GM12878 (cell line): Measurements from ENCODE around the gene KCNK4. TPM values are rescaled to one million over a fixed set of nuclear protein-coding genes. Genes with fewer than 3 reads are reported as not detected.
A peak's percentile ranks its signal among the peaks of the same experiment; 100 is the strongest.

ENCODE experiments used
- ATAC-seq: fragments of 200-7000 bp; cut with Tn5 transposase; 3 replicates; pipeline ENCODE4 v1.9.1; 2020; ENCODE audit warnings: mild to moderate bottlenecking, moderate library complexity
- BruUV-seq: library from RNA; stranded (reverse); fragments of 400-500 nt; replicated peaks from 2 replicates; lab custom pipeline; 2021; lab: Mats Ljungman, UMichigan
- CTCF ChIA-PET: fragments of 300-600 bp; sonication (Branson Sonifier 250); formaldehyde crosslinking; extraction: SDS; loops from one replicate; lab custom pipeline; 2021; ENCODE audit warnings: inconsistent platforms; lab: Yijun Ruan, JAX
- POLR2A ChIA-PET: fragments of 350-600 bp; formaldehyde crosslinking; extraction: SDS; loops from one replicate; lab custom pipeline; 2021; ENCODE audit warnings: inconsistent platforms; lab: Charles Lee
- RAD21 ChIA-PET: fragments of 300-600 bp; sonication (Branson Sonifier 250); formaldehyde crosslinking; loops from one replicate; lab custom pipeline; 2023; ENCODE audit warnings: antibody characterized with exemption; ENCODE audit not compliant: unreplicated experiment; lab: Charles Lee
- SMC1A ChIA-PET: fragments of 300-600 bp; sonication (Branson Sonifier 250); formaldehyde crosslinking; loops from one replicate; lab custom pipeline; 2023; ENCODE audit not compliant: unreplicated experiment, uncharacterized antibody; lab: Charles Lee
- DNase-seq: peaks from one replicate; pipeline ENCODE4 v3.0.0-alpha.2; 2011; ENCODE audit warnings: low read depth, low spot score
- FAIRE-seq: peaks from 3 replicates; lab custom pipeline; 2011; peaks lifted over from hg19 to GRCh38; lab: Jason Lieb, UNC
- H2AFZ ChIP-seq: 2 replicates; pipeline ENCODE4 v1.6.0; 2011; ENCODE audit warnings: low read depth, low read length, control low read depth; ENCODE audit not compliant: control insufficient read depth
- H3K27ac ChIP-seq: 2 replicates; pipeline ENCODE4 v1.5.1; 2011; ENCODE audit warnings: control low read depth; ENCODE audit not compliant: control insufficient read depth, insufficient read depth
- H3K27me3 ChIP-seq, 2 experiments: replicated peaks in 1 of 2; 2 replicates each; pipeline versions ENCODE4 v1.6.0 to v1.6.1; 2011; ENCODE audit warnings: low read length in 1 of 2; ENCODE audit not compliant: control insufficient read depth in 2 of 2, insufficient read depth in 2 of 2
- H3K36me3 ChIP-seq, 2 experiments: 2 replicates each; pipeline ENCODE4 v1.5.1; 2011; ENCODE audit warnings: low read length in 1 of 2; ENCODE audit not compliant: control insufficient read depth in 2 of 2, insufficient read depth in 2 of 2
- H3K4me1 ChIP-seq: 2 replicates; pipeline ENCODE4 v1.6.1; 2011; ENCODE audit warnings: mild to moderate bottlenecking, low read length, moderate library complexity, mixed read lengths; ENCODE audit not compliant: control insufficient read depth, insufficient read depth
- H3K4me2 ChIP-seq: 2 replicates; pipeline ENCODE4 v1.6.0; 2011; ENCODE audit warnings: control low read depth; ENCODE audit not compliant: control insufficient read depth, insufficient read depth
- H3K4me3 ChIP-seq: fragments of 200-600 bp; sonication (generic); 2 replicates; pipeline ENCODE4 v1.5.1; 2016
- H3K79me2 ChIP-seq: 2 replicates; pipeline ENCODE4 v1.6.0; 2011; ENCODE audit warnings: low read length; ENCODE audit not compliant: control insufficient read depth, insufficient read depth
- H3K9ac ChIP-seq: 2 replicates; pipeline ENCODE4 v1.8.0; 2011; ENCODE audit warnings: low read length, control low read depth, mixed read lengths; ENCODE audit not compliant: control insufficient read depth, insufficient read depth
- H3K9me3 ChIP-seq: replicated peaks from 3 replicates; pipeline ENCODE4 v1.5.1; 2011; ENCODE audit warnings: mild to moderate bottlenecking, low read length; ENCODE audit not compliant: control insufficient read depth, insufficient read depth
- H4K20me1 ChIP-seq: 2 replicates; pipeline ENCODE4 v1.6.0; 2011; ENCODE audit not compliant: control insufficient read depth, insufficient read depth
- ASH2L ChIP-seq: fragments of 300-600, 200-600 bp; sonication (generic); IDR thresholded peaks from 2 replicates; pipeline ENCODE4 v1.6.1; 2017; ENCODE audit warnings: low read depth, mild to moderate bottlenecking, borderline replicate concordance
- BHLHE40 ChIP-seq, 2 experiments: fragments of 450-650 bp in 1 of 2; IDR thresholded peaks; 2 replicates each; pipeline ENCODE4 v1.6.1; 2011 to 2017; ENCODE audit warnings: low read depth in 2 of 2, borderline replicate concordance in 1 of 2, improper control_type of control experiment in 1 of 2, low read length in 1 of 2, mild to moderate bottlenecking in 1 of 2
- CEBPB ChIP-seq, 2 experiments: fragments of 150-350 bp in 1 of 2; IDR thresholded peaks; 2 replicates each; pipeline ENCODE4 v1.6.1; 2012 to 2014; ENCODE audit warnings: low read depth in 2 of 2, low read length in 2 of 2, borderline replicate concordance in 1 of 2, inconsistent platforms in 1 of 2
- CREB1 ChIP-seq: IDR thresholded peaks from 2 replicates; pipeline ENCODE4 v1.6.1; 2012; ENCODE audit warnings: low read depth, mild to moderate bottlenecking, inconsistent platforms
- EGR1 ChIP-seq, 2 experiments: IDR thresholded peaks; 1 replicate in 1 of 2; 2 replicates in 1 of 2; pipeline ENCODE4 v1.6.1; 2011 to 2012; ENCODE audit warnings: low read depth in 2 of 2, low read length in 2 of 2, borderline replicate concordance in 1 of 2, mild to moderate bottlenecking in 1 of 2, moderate library complexity in 1 of 2
- IKZF1 ChIP-seq: fragments of 450-650 bp; conservative IDR thresholded peaks from 2 replicates; pipeline ENCODE4 v1.6.1; 2017; ENCODE audit warnings: antibody characterized with exemption, mild to moderate bottlenecking
- NFIC ChIP-seq: IDR thresholded peaks from 2 replicates; pipeline ENCODE4 v1.6.1; 2012; ENCODE audit warnings: low read depth, mild to moderate bottlenecking, inconsistent platforms, low read length, moderate library complexity
- NR2C1 ChIP-seq: fragments of 450-650 bp; IDR thresholded peaks from 2 replicates; pipeline ENCODE4 v1.6.1; 2017; ENCODE audit warnings: antibody characterized with exemption, mild to moderate bottlenecking, moderate library complexity
- PML ChIP-seq: IDR thresholded peaks from 2 replicates; pipeline ENCODE4 v1.6.1; 2012; ENCODE audit warnings: low read length, inconsistent platforms
- POU2F2 ChIP-seq: IDR thresholded peaks from 3 replicates; pipeline ENCODE4 v1.6.1; 2011; ENCODE audit warnings: low read depth, mild to moderate bottlenecking, low read length, borderline replicate concordance
- SIN3A ChIP-seq: IDR thresholded peaks from 2 replicates; pipeline ENCODE4 v1.6.1; 2012; ENCODE audit warnings: low read depth, low read length, improper control_type of control experiment
- SMARCA5 ChIP-seq: fragments of 450-650 bp; IDR thresholded peaks from 2 replicates; pipeline ENCODE4 v1.6.1; 2017; ENCODE audit warnings: mild to moderate bottlenecking
- TCF12 ChIP-seq: IDR thresholded peaks from 2 replicates; pipeline ENCODE4 v1.6.1; 2011; ENCODE audit warnings: low read depth, mild to moderate bottlenecking, low read length
- WGBS: methylation state at CpG from one replicate; pipeline ENCODE4 v1.1.6; 2016; ENCODE audit warnings: low lambda C conversion rate; ENCODE audit not compliant: insufficient replicate concordance, insufficient coverage; ENCODE audit errors: missing lambda C conversion rate; 5-methylcytosine and 5-hydroxymethylcytosine counted together
- in situ Hi-C: fragments of 300-500 bp; cut with MboI; formaldehyde crosslinking; loops from 9 replicates; pipeline ENCODE4 v1.14.3; 2018; ENCODE audit warnings: mixed read lengths
- intact Hi-C: fragments of 100-400 bp; cut with micrococcal nuclease; formaldehyde crosslinking; loops from one replicate; pipeline ENCODE4 v1.14.2; 2022; ENCODE audit not compliant: unreplicated experiment
- polyA plus RNA-seq, 11 experiments: library from polyadenylated mRNA; depleted of rRNA in 4 of 11; unstranded in 6 of 11; stranded (reverse) in 5 of 11; fragments of >200 nt; fragmentation: Nextera tagmentation in 4 of 11; fragmentation: Illumina TruSeq in 1 of 11; extraction: Ambion mirVana in 4 of 11; extraction: Trizol in 1 of 11; gene quantifications; 1 replicate in 1 of 11; 2 replicates in 10 of 11; pipeline versions ENCODE4 v1.2.1 to v1.2.3, GENCODE V29; 2011 to 2016; ENCODE audit warnings: inconsistent platforms in 2 of 11, missing spikeins in 2 of 11, low read depth in 1 of 11
- total RNA-seq, 4 experiments: library from RNA; depleted of rRNA in 3 of 4; stranded (reverse); fragments of >200 nt in 3 of 4; fragmentation: Illumina TruSeq in 1 of 4; extraction: Trizol in 1 of 4; gene quantifications; 2 replicates each; pipeline versions ENCODE4 v1.2.1 to v1.2.3, GENCODE V29; 2013 to 2021
- TF ChIP-seq, protein P1 (sequence below): fragments of 450-650 bp; IDR thresholded peaks from 2 replicates; pipeline ENCODE4 v1.6.1; 2016; ENCODE audit warnings: mild to moderate bottlenecking, moderate library complexity, borderline replicate concordance
- TF ChIP-seq, protein P2 (sequence below): fragments of 450-650 bp; formaldehyde crosslinking; IDR thresholded peaks from 2 replicates; pipeline ENCODE4 v1.5.0; 2022; ENCODE audit warnings: mild to moderate bottlenecking, missing genetic modification characterization

KCNK4 gene
- total and polyA plus RNA-seq, 10 of the 15 experiments (the other 5 are each of a cell fraction or from before 2014, with no cell fraction given) = 0.04 TPM; not detected in 9

DNA sequence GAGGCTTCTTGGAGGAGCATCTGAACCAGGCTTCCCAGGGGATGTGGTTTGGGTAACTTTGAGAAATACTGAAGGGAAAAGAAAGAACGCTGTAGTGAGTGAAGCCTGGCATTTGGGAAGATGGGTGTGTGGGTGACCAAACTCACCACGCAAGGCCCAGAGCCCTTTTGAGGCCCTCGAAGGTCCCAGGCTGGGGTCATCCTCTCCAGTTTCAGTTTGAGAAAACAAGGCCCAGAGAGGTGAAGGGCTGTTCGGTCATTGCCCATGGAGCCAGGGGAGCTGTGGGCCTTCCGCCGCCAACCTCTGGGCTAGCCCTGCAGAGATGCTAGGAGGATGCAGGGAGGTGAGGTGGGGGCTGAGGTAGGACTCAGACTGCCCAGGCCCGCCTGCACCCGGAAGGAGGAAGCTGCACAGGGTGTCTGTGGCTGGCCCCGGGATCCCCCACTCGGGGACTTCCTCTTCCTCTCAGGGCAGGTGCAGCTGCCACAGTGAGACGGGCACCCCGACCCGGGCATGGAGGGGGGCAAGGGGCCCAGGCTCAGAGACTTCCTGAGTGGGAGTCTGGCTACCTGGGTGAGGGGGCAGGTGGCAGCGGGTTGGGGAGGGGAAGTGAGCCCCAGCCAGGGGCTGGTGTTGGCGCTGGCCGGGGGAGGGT lies 48.8 kb downstream of the KCNK4 start, which contains the start of gene CCDC88B:
Gene CCDC88B, plus strand, starts transcription at position 451 of the 655 bp plus-strand sequence. Its CDS starts 63 bp downstream, at position 514.
- BruUV-seq = no TSS peak
- Histone ChIP-seq H3K4me3 (peak within 1 kb of the TSS; percentile 90), H3K79me2 (peaks cover 24% of the 10 kb centered on the region), H3K36me3 (peaks cover 8 to 11% of the 10 kb centered on the region in 2 experiments; a peak in 3 of 4 replicates), H3K27me3 (no peaks in the 10 kb centered on the region), H4K20me1 (no peaks in the 10 kb centered on the region; the same call in 1 of the 2 replicates), H3K4me2 (peak within 1 kb of the TSS; percentile 100), H2AFZ (peak within 1 kb of the TSS; percentile 49), H3K9ac (peak within 1 kb of the TSS; percentile 78), H3K27ac (peak within 1 kb of the TSS; percentile 77), H3K4me1 (peaks cover 27% of the 10 kb centered on the region), H3K9me3 (no peaks in the 10 kb centered on the region)
- peak; percentile 93 for FAIRE-seq
- WGBS = 0% methylated on average over 16 of the region's 16 CpGs
- no peak for DNase-seq
- SMC1A ChIA-PET = interaction anchor here (0.8 to 3.9 kb wide), 3 partner anchors 8 to 22 kb away, joined by 3 to 28 read pairs (median 6); partner anchors contain the start of genes PRDX5 and TRMT112
- CTCF ChIA-PET = interaction anchor here (0.6 to 14.7 kb wide), 8 partner anchors 8 to 299 kb away, joined by 3 to 228 read pairs (median 8); partner anchors contain the start of genes ESRRA, PRDX5 and TRMT112
- in situ Hi-C loops = no loop called here
- POLR2A ChIA-PET = interaction anchor here (0.8 to 4.6 kb wide), 7 partner anchors 9 to 133 kb away, joined by 3 to 37 read pairs (median 5); partner anchors contain the start of genes ESRRA, FERMT3, PRDX5 and TRMT112
- RAD21 ChIA-PET = interaction anchor here (0.6 to 3.9 kb wide), 4 partner anchors 8 to 30 kb away, joined by 3 to 53 read pairs (median 24); partner anchors contain the start of genes PRDX5 and TRMT112
- intact Hi-C loops = loop anchor here (1.0 kb wide), 2 partner anchors 23 to 35 kb away; partner anchors contain the start of genes ESRRA and TRMT112
- ATAC-seq = peak; percentile 81
- TF ChIP-seq, protein P1, sequence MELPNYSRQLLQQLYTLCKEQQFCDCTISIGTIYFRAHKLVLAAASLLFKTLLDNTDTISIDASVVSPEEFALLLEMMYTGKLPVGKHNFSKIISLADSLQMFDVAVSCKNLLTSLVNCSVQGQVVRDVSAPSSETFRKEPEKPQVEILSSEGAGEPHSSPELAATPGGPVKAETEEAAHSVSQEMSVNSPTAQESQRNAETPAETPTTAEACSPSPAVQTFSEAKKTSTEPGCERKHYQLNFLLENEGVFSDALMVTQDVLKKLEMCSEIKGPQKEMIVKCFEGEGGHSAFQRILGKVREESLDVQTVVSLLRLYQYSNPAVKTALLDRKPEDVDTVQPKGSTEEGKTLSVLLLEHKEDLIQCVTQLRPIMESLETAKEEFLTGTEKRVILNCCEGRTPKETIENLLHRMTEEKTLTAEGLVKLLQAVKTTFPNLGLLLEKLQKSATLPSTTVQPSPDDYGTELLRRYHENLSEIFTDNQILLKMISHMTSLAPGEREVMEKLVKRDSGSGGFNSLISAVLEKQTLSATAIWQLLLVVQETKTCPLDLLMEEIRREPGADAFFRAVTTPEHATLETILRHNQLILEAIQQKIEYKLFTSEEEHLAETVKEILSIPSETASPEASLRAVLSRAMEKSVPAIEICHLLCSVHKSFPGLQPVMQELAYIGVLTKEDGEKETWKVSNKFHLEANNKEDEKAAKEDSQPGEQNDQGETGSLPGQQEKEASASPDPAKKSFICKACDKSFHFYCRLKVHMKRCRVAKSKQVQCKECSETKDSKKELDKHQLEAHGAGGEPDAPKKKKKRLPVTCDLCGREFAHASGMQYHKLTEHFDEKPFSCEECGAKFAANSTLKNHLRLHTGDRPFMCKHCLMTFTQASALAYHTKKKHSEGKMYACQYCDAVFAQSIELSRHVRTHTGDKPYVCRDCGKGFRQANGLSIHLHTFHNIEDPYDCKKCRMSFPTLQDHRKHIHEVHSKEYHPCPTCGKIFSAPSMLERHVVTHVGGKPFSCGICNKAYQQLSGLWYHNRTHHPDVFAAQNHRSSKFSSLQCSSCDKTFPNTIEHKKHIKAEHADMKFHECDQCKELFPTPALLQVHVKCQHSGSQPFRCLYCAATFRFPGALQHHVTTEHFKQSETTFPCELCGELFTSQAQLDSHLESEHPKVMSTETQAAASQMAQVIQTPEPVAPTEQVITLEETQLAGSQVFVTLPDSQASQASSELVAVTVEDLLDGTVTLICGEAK = peak; percentile 86
- no peak; the same call in 1 of the 2 replicates for TF ChIP-seq SIN3A
- no peak for TF ChIP-seq NFIC
- TF ChIP-seq CEBPB (IDR thresholded peaks at IDR 0.05; ENCODE audit: borderline replicate concordance in 1 of 2, low read depth in 2 of 2, low read length in 2 of 2) = no peak
- peak; percentile 90 for TF ChIP-seq IKZF1
- no peak; the same call in 1 of the 2 replicates for TF ChIP-seq PML
- peak; percentile 95 for TF ChIP-seq TCF12
- 0 out of 2 replicates have a peak, but pooled peaks have one; percentile 20 for TF ChIP-seq CREB1
- TF ChIP-seq NR2C1 = peak; percentile 50; the same call in 1 of the 2 replicates
- peak in 1 of 2 experiments; percentile 29; a peak in 1 of 3 replicates for TF ChIP-seq EGR1 (IDR thresholded peaks at IDR 0.05; ENCODE audit: borderline replicate concordance in 1 of 2, low read depth in 2 of 2, low read length in 2 of 2)
- peak; percentile 70 to 86 for TF ChIP-seq BHLHE40 (IDR thresholded peaks at IDR 0.05; ENCODE audit: borderline replicate concordance in 1 of 2, low read depth in 2 of 2, low read length in 1 of 2)
- no peak for TF ChIP-seq SMARCA5
- TF ChIP-seq, protein P2, sequence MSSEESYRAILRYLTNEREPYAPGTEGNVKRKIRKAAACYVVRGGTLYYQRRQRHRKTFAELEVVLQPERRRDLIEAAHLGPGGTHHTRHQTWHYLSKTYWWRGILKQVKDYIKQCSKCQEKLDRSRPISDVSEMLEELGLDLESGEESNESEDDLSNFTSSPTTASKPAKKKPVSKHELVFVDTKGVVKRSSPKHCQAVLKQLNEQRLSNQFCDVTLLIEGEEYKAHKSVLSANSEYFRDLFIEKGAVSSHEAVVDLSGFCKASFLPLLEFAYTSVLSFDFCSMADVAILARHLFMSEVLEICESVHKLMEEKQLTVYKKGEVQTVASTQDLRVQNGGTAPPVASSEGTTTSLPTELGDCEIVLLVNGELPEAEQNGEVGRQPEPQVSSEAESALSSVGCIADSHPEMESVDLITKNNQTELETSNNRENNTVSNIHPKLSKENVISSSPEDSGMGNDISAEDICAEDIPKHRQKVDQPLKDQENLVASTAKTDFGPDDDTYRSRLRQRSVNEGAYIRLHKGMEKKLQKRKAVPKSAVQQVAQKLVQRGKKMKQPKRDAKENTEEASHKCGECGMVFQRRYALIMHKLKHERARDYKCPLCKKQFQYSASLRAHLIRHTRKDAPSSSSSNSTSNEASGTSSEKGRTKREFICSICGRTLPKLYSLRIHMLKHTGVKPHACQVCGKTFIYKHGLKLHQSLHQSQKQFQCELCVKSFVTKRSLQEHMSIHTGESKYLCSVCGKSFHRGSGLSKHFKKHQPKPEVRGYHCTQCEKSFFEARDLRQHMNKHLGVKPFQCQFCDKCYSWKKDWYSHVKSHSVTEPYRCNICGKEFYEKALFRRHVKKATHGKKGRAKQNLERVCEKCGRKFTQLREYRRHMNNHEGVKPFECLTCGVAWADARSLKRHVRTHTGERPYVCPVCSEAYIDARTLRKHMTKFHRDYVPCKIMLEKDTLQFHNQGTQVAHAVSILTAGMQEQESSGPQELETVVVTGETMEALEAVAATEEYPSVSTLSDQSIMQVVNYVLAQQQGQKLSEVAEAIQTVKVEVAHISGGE (CRISPR knock-in tag) = peak; percentile 54; the same call in 1 of the 2 replicates
- no peak for TF ChIP-seq ASH2L
- TF ChIP-seq POU2F2 = peak; percentile 29; the same call in 1 of the 3 replicates
